GM12801 (cell line): ENCODE measurements around the gene CLEC7A.

Experiments
- TF ChIP-seq, protein P1 (sequence below): IDR thresholded peaks from one replicate; pipeline ENCODE4 v1.5.1; 2011; ENCODE audit warnings: control low read depth; ENCODE audit not compliant: insufficient read length; ENCODE audit errors: extremely low read depth

CLEC7A gene

DNA sequence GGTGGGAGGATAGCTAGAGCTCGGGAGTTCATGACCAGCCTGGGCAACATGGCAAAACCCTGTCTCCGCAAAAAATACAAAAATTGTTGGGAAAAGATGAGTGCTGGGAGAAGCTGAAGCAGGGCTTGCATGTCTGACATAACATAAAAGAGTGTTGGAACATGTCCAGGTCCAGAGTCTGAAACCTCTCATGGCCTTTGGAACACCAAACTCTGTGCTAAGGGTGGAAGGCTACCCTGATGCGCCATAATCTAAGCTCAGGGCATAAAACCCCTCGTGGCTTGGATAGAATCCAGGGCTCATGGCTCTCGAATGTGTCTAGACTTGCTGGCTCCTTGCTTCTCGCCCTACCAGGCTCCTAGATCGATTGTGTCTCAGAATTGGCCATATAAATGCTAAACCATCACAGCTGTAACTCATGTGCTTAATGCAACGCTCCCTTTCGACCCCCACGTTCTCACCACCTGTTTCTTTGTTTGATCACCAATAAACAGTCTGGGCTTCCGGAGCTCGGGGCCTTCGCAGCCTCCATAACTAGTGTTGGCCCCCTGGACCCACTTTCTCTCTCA lies 6.7 kb upstream of the CLEC7A start:
- TF ChIP-seq, protein P1, sequence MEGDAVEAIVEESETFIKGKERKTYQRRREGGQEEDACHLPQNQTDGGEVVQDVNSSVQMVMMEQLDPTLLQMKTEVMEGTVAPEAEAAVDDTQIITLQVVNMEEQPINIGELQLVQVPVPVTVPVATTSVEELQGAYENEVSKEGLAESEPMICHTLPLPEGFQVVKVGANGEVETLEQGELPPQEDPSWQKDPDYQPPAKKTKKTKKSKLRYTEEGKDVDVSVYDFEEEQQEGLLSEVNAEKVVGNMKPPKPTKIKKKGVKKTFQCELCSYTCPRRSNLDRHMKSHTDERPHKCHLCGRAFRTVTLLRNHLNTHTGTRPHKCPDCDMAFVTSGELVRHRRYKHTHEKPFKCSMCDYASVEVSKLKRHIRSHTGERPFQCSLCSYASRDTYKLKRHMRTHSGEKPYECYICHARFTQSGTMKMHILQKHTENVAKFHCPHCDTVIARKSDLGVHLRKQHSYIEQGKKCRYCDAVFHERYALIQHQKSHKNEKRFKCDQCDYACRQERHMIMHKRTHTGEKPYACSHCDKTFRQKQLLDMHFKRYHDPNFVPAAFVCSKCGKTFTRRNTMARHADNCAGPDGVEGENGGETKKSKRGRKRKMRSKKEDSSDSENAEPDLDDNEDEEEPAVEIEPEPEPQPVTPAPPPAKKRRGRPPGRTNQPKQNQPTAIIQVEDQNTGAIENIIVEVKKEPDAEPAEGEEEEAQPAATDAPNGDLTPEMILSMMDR, result no peak

DNA sequence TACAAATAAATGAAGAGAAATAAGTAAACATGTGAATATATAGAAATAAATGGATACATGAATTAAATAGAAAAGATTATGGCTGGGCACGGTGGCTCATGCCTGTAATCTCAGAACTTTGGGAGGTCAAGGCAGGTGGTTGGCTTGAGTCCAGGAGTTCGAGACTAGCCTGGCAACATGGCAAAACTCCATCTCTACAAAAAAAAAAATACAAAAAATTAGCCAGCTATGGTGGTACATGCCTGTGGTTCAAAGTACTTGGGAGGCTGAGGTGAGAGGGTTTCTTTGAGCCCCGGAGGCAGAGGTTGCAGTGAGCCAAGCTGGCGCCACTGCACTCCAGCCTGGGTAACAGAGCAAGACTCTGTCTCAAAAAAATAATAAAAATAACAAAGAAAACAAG lies 5.1 kb upstream of the CLEC7A start:
- TF ChIP-seq, protein P1, result no peak

DNA sequence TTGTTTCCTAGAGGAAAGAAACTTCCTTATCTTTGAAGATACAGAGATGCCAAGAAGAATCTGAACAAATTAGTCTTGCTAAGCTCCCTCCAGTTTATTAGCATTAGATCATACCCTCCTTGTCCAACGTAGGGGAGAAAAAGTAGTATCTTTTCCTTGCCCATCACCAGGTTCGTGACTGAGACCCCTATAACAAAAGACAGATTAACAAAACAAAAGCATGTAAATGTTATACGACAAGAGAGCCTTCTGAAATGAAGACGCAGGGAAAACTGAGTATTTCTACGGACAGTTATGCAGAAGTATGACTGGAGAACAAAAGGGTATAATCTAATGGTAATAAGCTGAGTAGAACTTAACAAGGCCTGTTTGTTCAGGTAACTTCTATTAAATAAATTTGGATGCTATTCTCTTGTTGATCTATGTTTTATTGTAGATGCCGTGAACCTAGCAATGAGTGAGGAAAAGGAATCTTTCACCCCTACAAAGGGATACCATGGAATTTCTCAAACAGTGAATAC lies 2.9 kb upstream of the CLEC7A start:
- TF ChIP-seq, protein P1, result no peak

DNA sequence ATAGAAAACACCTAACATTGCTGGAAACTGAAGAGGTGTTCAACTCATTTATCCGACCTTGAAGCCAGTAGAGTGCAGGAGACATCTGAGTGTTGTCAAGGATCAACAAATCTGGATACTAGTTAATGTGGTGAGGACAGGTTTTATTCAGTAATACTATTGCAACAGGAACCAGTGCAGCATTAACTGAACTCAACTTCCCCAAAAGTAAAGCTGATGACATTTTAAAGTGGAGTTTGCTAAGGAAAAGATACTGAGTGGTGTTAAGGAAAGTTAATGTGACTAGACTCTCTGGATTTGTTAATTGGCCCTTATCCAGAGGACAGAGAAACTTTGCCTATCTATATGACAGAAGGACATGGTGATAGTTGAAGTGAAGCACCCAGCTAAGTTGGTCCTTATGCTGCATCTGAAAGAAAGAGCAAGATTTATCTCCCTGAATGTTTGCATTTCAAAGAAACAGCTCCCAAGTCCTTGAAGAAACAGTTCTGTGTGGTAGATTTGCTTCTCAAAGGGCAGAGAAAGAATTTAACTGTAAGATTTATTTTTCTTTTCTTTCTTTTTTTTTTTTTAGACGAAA lies 1.2 kb upstream of the CLEC7A start:
- TF ChIP-seq, protein P1, result no peak

DNA sequence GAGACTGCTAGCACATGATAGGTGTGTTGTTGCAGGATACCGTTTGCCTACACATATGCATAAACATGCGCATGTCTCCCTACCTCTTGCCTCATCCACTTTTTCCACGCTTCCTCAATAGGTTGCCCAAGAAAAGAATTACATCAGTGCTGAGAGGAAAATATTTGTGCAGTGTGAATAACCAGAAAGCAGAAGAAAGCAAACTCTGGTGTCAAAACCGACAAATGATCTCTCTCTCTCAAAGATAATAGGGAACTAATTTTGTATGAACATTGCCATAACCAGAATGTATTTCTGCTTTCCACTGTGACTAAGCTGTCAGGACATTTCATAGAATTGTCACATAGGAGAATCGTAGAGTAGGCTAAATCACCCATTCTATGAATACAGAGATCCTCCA lies 1.3 kb downstream of the CLEC7A start:
- TF ChIP-seq, protein P1, result no peak

DNA sequence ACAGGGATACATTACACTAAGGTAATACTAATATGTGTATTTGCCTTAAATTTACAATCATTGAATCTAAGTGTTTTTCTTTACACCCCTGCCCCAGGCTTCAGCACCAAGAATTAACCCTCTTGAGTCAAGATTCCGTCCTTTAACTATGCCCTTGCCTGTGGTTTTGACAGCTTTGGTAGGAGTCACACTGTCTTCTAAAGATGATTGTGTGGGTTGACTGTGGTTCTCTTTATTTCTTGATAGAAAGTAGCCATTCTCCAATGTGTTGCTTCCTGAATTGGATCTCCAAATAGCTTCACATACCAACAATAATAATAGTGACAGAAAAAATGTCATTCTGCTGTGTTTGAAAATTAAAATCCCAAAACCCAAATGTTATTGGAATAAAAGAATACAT lies 3.6 kb downstream of the CLEC7A start:
- TF ChIP-seq, protein P1, result no peak

DNA sequence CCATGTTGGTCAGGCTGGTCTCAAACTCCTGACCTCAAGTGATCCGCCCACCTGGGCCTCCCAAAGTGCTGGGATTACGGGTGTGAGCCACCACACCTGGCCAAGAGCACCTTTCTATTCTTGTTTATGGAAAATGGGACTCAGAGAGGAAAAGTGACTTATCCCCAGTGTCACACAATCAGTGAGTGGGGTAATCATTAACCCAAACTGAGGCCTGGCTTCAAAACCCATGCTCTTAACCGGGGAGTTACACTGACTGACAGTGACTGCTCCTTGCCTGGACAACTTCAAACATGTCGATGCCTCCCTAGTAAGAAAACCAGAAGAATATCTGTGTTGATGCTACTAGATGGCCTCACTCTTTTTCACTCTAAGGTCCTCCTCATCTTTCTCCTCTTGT lies 7.3 kb downstream of the CLEC7A start:
- TF ChIP-seq, protein P1, result no peak
